SW 1271 (cell line): ENCODE results near the gene MAN2A1.

Experiments
- DNase-seq, 2 experiments: peaks; one replicate each; lab custom pipeline; 2025; lab: John Stamatoyannopoulos, UW

Gene MAN2A1

DNA sequence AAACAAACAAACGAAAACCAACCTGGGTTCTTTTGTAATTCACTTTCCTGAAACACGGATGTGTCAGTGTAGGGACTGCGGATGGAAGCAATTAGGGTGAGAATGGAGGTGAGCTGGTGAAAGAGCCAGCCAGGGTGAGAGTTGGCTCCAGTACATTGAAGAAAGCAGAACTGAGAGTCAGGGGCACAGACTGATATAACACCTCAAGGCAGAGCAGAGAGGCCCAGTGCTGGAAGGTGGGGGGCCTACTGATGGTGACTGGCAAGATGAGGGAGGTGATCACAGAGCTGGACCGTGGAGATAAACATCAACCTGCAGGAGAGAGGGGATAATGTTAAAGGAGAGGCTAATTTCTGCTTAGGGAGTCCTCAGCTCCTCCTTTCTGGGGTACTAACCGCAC lies 221.1 kb downstream of the MAN2A1 start:
- DNase-seq, result no peak

DNA sequence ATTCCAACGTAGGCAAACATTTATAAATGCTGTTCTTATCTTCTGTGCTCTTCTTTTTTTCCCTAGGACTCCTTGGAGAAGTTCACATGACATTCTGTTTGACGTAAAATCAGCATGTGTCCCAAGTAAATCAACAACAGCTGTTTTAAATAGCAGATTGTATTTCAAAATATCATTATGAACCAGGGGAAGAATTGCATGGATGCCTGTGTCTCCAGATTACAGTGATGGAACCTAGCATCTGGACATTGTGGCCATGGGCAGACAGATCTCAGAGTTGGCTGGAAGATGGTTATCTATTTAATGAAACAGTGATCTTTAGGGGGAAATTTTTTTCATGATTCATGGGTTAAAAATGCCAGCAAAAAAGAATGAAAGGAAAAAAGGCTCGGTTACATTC lies 222.0 kb downstream of the MAN2A1 start:
- no peak for DNase-seq

DNA sequence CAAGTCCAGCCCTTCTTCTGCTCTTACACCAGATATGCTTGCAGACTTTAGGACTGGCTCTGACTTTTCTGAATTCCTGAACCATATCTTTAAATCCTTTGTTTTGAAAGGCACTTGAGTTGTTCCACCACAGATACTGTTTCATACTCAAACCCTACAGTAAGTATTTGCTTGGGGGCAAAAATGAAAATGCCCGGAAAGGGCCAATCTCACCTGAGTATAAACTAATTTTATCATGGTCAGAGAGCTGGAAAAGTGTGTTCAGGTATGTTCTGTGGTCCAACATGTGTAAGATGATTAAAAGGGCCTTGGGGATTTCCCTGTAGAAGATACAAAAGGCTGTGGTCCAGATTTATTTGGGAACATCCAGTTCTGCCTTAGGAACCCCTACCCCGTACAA lies 225.2 kb downstream of the MAN2A1 start:
- no peak for DNase-seq

DNA sequence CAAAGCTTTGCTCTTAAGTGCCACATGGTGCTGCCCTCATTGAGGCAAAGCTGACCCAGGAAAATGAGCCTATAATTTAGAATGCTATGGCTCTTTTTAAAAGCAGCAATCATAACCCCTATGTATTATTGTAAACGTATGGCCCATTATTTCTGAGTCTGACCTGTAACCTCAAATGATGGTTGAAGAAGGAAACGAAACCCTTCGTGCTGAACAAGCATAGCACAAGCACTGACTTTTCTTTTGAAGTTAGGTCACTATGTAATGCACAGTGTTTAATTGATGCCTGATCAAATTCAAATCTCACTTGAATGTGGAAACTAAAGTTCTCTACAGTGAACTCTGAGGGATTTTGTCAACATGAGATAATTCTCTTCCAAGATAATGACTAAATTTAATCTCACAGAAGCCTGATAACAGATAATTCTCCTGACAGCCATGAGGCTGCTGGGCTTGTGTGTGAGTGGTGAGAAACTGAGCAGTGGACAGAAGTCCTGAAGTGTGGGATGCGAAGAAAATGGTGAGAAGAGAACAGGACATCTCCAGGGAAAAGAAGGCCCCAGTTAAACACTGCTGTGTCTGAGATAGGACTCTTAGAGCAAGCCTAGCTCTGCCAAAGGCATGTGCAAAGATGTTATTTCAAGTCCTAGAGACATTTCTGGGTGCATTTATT lies 226.9 kb downstream of the MAN2A1 start:
- DNase-seq, result no peak
